Heart right ventricle (tissue), 16 donors: ENCODE results near the gene R3HCC1L. TPM values are rescaled to one million over a fixed set of nuclear protein-coding genes. Genes with fewer than 3 reads are reported as not detected.
"Not testable (repeated sequence)": the region's sequence is repeated elsewhere in the genome, so short reads cannot be mapped to it uniquely, and the experiment has no call there.

Experiments used
- ATAC-seq, 8 donors: fragments of 200-7000 bp; cut with Tn5 transposase; one replicate each; pipeline ENCODE4 v1.9.1; 2020; ENCODE audit warnings: mild to moderate bottlenecking in 8 of 8, moderate library complexity in 8 of 8, moderate number of reproducible peaks in 1 of 8
- DNase-seq, 2 donors: peaks; one replicate each; pipeline ENCODE4 v3.0.0-alpha.2; 2020
- H3K27ac ChIP-seq, 10 donors: fragments of 200-600 bp; sonication (generic) in 2 of 10; one replicate each; pipeline versions ENCODE4 v1.5.0 to v1.8.0; 2020 to 2022; ENCODE audit warnings: mild to moderate bottlenecking in 3 of 10
- H3K27me3 ChIP-seq, 7 donors: fragments of 200-600 bp; one replicate each; pipeline ENCODE4 v1.8.0; 2021 to 2022; ENCODE audit warnings: mild to moderate bottlenecking in 2 of 7
- H3K36me3 ChIP-seq, 9 donors: fragments of 200-600 bp; sonication (generic) in 1 of 9; one replicate each; pipeline versions ENCODE4 v1.5.0 to v1.8.0; 2020 to 2022; ENCODE audit warnings: mild to moderate bottlenecking in 2 of 9
- H3K4me1 ChIP-seq, 9 donors: fragments of 200-600 bp; sonication (generic) in 1 of 9; one replicate each; pipeline versions ENCODE4 v1.5.0 to v1.8.0; 2020 to 2022; ENCODE audit warnings: mild to moderate bottlenecking in 4 of 9
- H3K4me3 ChIP-seq, 10 donors: fragments of 200-600 bp; sonication (generic) in 2 of 10; one replicate each; pipeline versions ENCODE4 v1.5.0 to v1.8.0; 2020 to 2022; ENCODE audit warnings: mild to moderate bottlenecking in 7 of 10, moderate library complexity in 2 of 10
- H3K9me3 ChIP-seq, 11 donors: fragments of 200-600 bp in 10 of 11; sonication (generic) in 2 of 11; one replicate each; pipeline versions ENCODE4 v1.5.0 to v1.8.0; 2013 to 2022; ENCODE audit warnings: mild to moderate bottlenecking in 2 of 11, control low read depth in 1 of 11, moderate library complexity in 1 of 11
- CTCF ChIP-seq, 9 donors: fragments of 200-600 bp; sonication (generic) in 2 of 9; IDR thresholded peaks; one replicate each; pipeline versions ENCODE4 v1.5.0 to v1.8.0; 2021 to 2022; ENCODE audit warnings: antibody characterized with exemption in 9 of 9, mild to moderate bottlenecking in 5 of 9, moderate library complexity in 1 of 9
- WGBS, 2 donors: extraction: QIAGEN DNeasy Blood & Tissue Kit; methylation state at CpG; one replicate each; pipeline ENCODE4 v1.1.7; 2013; ENCODE audit warnings: inconsistent platforms in 1 of 2; 5-methylcytosine and 5-hydroxymethylcytosine counted together
- intact Hi-C, 10 donors: fragments of 100-400 bp; cut with DNase I; formaldehyde crosslinking; loops; one replicate each; pipeline versions ENCODE4 v1.11.1 to v1.14.2; 2022
- polyA plus RNA-seq, 2 donors: library from polyadenylated mRNA; stranded (reverse); fragments of 200-250 nt; gene quantifications; one replicate each; pipeline ENCODE4 v1.2.3, GENCODE V29; 2013
- total RNA-seq, 10 donors: library from RNA; stranded (reverse); fragmentation: NEBNext Ultra II Directional in 3 of 10; extraction: Animal tissue kit (Norgen Biotek cat#: 25700) in 3 of 10; gene quantifications; one replicate each; pipeline versions ENCODE4 v1.2.1 to v1.2.4, GENCODE V29; 2021 to 2023
- donor health status: Arrhythmogenic right ventricular cardiomyopathy.
- donor health status: ischemic (EF 13 %, LVEDD 7.1; RV severe dilation, severe dysfunction).
- donor health status: healthy with polysubstance abuse.
- donor health status: DM: no; HTN: yes; CAD: no.
- donor health status: DM: no; HTN: no; CAD: no.
- donor health status: ischemic (EF 25% LVEDD 6.9; RV normal size, moderate dysfunction).
- donor health status: ischemic (EF 25% LVEDD 5.7; RV mildly dilated, moderate dysfunction).
- donor health status: healthy.
- donor health status: DM: yes; HTN: yes; CAD: no.
- donor health status: Ischemic cardiomyopathy.
- donor health status: ischemic (EF 35%, LVEDD 5.7; RV mildly dilated, moderate dysfunction).
- donor health status: nonischemic (EF 11% LVEDD 7.7; RV severe dilation, severe dysfunction).
- donor health status: DM: yes; HTN: yes; CAD: no.
- donor health status: PGD.
- donor health status: ischemic (EF 29% LVEDD 5.4; RV normal size, mild dysfunction).
- donor health status: nonischemic (EF 23%, LVEDD 6.1; RV moderate dilation, normal function).

Gene R3HCC1L
- total and polyA plus RNA-seq, 12 donors: 3.3 to 6.9 (median 5.2) TPM

GRCh38 chr10:98141484-98142073, 7.1 kb downstream of the R3HCC1L start:
- Histone ChIP-seq H3K4me1 (peaks cover 0 to 62% (median 44%) of the 10 kb centered on the region in 9 donors), H3K27me3 (no peaks in the 10 kb centered on the region), H3K27ac (no peak overlapping the region), H3K9me3 (peaks cover 0 to 5% (median 0%) of the 10 kb centered on the region in 11 donors), H3K4me3 (no peak overlapping the region), H3K36me3 (no peaks in the 10 kb centered on the region)
- intact Hi-C loops: no loop called here
- no peak for ATAC-seq
- no peak for DNase-seq
- TF ChIP-seq CTCF (IDR thresholded peaks at IDR 0.05): no peak

GRCh38 chr10:98144985-98145384, 10.5 kb downstream of the R3HCC1L start:
- DNase-seq (no peak), ATAC-seq (peak in 1 of 8 donors; percentile 37)
- no peak overlapping the region for H3K4me3 ChIP-seq
- H3K27ac ChIP-seq: no peak overlapping the region
- 31 to 51% methylated on average over 2 of the region's 2 CpGs for WGBS, 2 donors
- peaks cover 0 to 38% (median 8%) of the 10 kb centered on the region in 11 donors for H3K9me3 ChIP-seq
- no peaks in the 10 kb centered on the region for H3K27me3 ChIP-seq
- no peaks in the 10 kb centered on the region for H3K36me3 ChIP-seq
- peaks cover 0 to 46% (median 27%) of the 10 kb centered on the region in 9 donors for H3K4me1 ChIP-seq
- intact Hi-C loops: no loop called here
- no peak for TF ChIP-seq CTCF (IDR thresholded peaks at IDR 0.05)

- Histone ChIP-seq H3K4me1 (peaks cover 0 to 14% (median 5%) of the 10 kb centered on the region in 9 donors), H3K4me3 (no peak overlapping the region), H3K36me3 (peaks cover 0 to 8% (median 0%) of the 10 kb centered on the region in 9 donors), H3K9me3 (peaks cover 0 to 47% (median 14%) of the 10 kb centered on the region in 11 donors), H3K27me3 (no peaks in the 10 kb centered on the region), H3K27ac (no peak overlapping the region)
- no peak for ATAC-seq
- no peak for DNase-seq
- intact Hi-C loops: no loop called here
- 95 to 100% methylated on average over 1 of the region's 1 CpG for WGBS, 2 donors
- no peak for TF ChIP-seq CTCF (IDR thresholded peaks at IDR 0.05)
Measured at GRCh38 chr10:98149858-98150257, 15.4 kb downstream of the R3HCC1L start.

GRCh38 chr10:98150544-98150943, 16.1 kb downstream of the R3HCC1L start:
- peaks cover 0 to 8% (median 0%) of the 10 kb centered on the region in 9 donors for H3K36me3 ChIP-seq
- TF ChIP-seq CTCF (IDR thresholded peaks at IDR 0.05): no peak
- ATAC-seq (no peak), DNase-seq (no peak)
- no peak overlapping the region for H3K4me3 ChIP-seq
- H3K27me3 ChIP-seq: no peaks in the 10 kb centered on the region
- H3K4me1 ChIP-seq: peaks cover 0 to 10% (median under 1%) of the 10 kb centered on the region in 9 donors
- no peak overlapping the region for H3K27ac ChIP-seq
- peaks cover 0 to 47% (median 14%) of the 10 kb centered on the region in 11 donors for H3K9me3 ChIP-seq
- intact Hi-C loops: no loop called here
- WGBS, 2 donors: 92 to 95% methylated on average over 5 of the region's 5 CpGs

- WGBS, 2 donors: 90 to 96% methylated on average over 14 to 29 of the region's 30 CpGs
- H3K4me3 ChIP-seq, ATAC-seq, H3K27ac ChIP-seq, intact Hi-C loops, H3K27me3 ChIP-seq, DNase-seq: not testable (repeated sequence)
- peaks cover 0 to 10% (median 0%) of the 10 kb centered on the region in 9 donors for H3K4me1 ChIP-seq
- peaks cover 0 to 31% (median 14%) of the 10 kb centered on the region in 11 donors for H3K9me3 ChIP-seq
- H3K36me3 ChIP-seq: peaks cover 0 to 27% (median 0%) of the 10 kb centered on the region in 9 donors
Measured at GRCh38 chr10:98152778-98153177, 18.3 kb downstream of the R3HCC1L start.

GRCh38 chr10:98153213-98153958, 18.9 kb downstream of the R3HCC1L start:
- WGBS, 2 donors: 56 to 63% methylated on average over 8 of the region's 8 CpGs
- not testable (repeated sequence) for H3K4me3 ChIP-seq

More at GRCh38 chr10:98153213-98153958, 18.9 kb downstream of the R3HCC1L start:
- intact Hi-C loops, ATAC-seq, DNase-seq, H3K27me3 ChIP-seq, H3K27ac ChIP-seq: not testable (repeated sequence)
- Histone ChIP-seq H3K4me1 (peaks cover 0 to 10% (median 0%) of the 10 kb centered on the region in 9 donors), H3K9me3 (peaks cover 0 to 25% (median 14%) of the 10 kb centered on the region in 11 donors), H3K36me3 (peaks cover 0 to 30% (median 0%) of the 10 kb centered on the region in 9 donors)
